Measurements from ENCODE around the gene POLRMT.

The POLRMT gene

DNA sequence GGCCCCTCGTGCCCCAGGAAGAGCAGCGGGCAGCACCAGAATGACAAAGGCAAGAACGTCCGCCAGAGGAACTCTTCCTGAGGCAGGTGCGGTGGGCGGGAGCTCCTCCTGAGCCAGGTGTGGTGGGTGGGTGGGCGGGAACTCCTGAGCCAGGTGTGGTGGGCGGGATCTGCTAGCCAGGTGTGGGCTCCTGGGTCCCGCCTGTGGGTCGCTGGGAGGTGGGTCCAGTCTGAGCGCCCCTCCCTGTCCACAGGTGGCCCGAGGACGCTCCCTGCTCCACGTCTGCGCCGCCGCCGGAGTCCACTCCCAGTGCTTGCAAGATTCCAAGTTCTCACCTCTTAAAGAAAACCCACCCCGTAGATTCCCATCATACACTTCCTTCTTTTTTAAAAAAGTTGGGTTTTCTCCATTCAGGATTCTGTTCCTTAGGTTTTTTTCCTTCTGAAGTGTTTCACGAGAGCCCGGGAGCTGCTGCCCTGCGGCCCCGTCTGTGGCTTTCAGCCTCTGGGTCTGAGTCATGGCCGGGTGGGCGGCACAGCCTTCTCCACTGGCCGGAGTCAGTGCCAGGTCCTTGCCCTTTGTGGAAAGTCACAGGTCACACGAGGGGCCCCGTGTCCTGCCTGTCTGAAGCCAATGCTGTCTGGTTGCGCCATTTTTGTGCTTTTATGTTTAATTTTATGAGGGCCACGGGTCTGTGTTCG is 50.7 kb downstream of the POLRMT start:
- TF ChIP-seq, protein P1, sequence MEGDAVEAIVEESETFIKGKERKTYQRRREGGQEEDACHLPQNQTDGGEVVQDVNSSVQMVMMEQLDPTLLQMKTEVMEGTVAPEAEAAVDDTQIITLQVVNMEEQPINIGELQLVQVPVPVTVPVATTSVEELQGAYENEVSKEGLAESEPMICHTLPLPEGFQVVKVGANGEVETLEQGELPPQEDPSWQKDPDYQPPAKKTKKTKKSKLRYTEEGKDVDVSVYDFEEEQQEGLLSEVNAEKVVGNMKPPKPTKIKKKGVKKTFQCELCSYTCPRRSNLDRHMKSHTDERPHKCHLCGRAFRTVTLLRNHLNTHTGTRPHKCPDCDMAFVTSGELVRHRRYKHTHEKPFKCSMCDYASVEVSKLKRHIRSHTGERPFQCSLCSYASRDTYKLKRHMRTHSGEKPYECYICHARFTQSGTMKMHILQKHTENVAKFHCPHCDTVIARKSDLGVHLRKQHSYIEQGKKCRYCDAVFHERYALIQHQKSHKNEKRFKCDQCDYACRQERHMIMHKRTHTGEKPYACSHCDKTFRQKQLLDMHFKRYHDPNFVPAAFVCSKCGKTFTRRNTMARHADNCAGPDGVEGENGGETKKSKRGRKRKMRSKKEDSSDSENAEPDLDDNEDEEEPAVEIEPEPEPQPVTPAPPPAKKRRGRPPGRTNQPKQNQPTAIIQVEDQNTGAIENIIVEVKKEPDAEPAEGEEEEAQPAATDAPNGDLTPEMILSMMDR (IDR thresholded peaks at IDR 0.05; ENCODE audit: low read depth, low read length), result no peak
- H3K4me3 ChIP-seq (ENCODE audit: low read depth, low read length), result no peak overlapping the region

DNA sequence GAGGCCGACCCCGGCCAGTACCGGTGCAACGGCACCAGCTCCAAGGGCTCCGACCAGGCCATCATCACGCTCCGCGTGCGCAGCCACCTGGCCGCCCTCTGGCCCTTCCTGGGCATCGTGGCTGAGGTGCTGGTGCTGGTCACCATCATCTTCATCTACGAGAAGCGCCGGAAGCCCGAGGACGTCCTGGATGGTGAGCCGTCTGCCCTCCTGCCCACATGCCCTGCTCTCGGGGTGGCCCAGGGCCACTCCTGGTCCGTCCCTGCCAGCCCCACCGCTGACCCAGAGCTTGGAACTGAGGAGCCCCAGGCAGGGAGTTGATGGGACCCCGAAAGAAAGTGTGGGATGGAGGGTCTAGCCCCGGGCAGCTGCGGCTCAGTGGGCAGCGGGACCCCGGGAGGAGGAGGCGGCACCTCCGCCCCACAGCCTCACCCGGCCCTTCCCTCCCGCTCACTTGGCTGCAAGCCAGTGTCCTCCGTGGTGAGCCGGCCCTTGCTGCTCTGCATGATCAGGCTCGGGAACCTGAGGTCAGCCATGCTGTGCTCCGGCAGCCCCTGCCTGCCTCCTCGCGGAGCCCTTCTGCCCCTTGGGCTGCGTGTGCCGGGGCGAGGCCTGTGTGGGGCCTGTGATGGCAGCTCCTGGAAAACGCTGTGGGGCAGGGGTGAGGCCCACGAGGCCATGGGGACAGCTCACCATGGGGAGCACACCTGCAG is 51.8 kb downstream of the POLRMT start:
- TF ChIP-seq, protein P1 (IDR thresholded peaks at IDR 0.05; ENCODE audit: low read depth, low read length), result no peak
- H3K4me3 ChIP-seq (ENCODE audit: low read depth, low read length), result no peak overlapping the region

DNA sequence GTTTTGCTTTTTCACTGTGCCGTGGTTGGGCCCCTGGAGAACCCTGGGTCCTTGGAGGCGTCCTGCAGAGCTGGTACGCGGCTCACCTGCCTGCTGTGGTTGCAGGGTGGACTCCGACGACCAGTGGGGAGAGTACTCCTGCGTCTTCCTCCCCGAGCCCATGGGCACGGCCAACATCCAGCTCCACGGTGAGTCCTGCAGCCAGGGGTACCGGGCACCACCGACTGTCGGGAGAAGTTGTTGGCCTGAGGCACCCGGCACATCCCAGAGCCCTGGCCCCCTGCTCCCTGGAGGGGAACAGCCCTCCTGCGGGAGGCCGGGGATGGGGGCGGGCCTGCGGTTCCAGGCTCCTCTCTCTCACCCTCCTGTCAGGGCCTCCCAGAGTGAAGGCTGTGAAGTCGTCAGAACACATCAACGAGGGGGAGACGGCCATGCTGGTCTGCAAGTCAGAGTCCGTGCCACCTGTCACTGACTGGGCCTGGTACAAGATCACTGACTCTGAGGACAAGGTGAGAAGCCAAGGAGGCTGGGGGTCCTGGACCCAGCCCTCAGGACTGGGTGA is 53.0 kb downstream of the POLRMT start:
- TF ChIP-seq, protein P1 (IDR thresholded peaks at IDR 0.05; ENCODE audit: low read depth, low read length), result no peak

DNA sequence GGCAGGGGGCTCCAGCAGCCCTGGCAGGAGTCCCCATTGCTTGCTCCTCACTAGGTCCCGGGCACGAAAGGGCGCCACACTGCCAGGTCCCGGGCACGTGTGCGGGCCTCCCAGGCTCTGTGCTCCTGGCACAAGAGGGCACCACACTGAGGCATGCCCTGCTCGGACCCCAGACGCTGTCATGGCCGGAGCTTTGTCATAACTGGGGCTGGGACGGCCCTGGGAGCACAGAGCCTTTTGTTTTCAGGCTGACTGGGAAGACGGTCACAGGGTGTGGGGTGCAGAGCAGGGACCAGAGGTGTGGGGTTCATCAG is 53.5 kb downstream of the POLRMT start:
- TF ChIP-seq, protein P1 (IDR thresholded peaks at IDR 0.05; ENCODE audit: low read depth, low read length), result no peak
- H3K4me3 ChIP-seq (ENCODE audit: low read depth, low read length), result no peak overlapping the region

More for the DNA sequence above, 53.0 kb downstream of the POLRMT start:
- no peak overlapping the region for H3K4me3 ChIP-seq (ENCODE audit: low read depth, low read length)

DNA sequence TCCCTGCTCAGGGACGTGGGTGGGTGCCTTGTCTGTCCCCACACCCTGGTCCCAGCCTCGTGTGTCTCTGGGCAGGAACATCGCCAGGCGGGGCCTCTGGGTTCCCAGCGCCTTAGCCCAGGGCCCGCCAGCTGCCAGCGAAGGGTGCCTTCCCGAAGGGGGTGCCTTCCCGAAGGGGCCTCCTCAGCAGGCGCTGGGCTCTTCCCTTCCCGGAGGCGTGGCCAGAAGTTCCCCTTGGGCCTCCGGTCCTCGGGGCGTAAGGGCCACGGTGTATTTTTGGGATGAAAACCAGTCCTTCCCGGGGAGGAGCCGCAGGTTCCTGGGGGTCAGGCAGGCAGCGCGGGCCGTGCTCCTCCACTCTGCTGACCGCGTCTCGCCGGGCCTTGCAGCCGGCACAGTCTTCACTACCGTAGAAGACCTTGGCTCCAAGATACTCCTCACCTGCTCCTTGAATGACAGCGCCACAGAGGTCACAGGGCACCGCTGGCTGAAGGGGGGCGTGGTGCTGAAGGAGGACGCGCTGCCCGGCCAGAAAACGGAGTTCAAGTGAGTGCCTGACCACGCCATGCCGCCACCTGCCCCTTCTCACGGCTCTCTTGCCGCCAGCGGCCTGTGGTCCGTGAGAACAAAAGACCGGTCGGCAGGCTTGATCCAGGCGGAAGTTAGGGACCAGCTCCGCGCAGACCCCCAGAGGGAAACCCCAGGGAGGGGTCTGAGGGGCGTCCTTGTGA is 54.1 kb downstream of the POLRMT start:
- H3K4me3 ChIP-seq (ENCODE audit: low read depth, low read length), result no peak overlapping the region
- TF ChIP-seq, protein P1 (IDR thresholded peaks at IDR 0.05; ENCODE audit: low read depth, low read length), result no peak

DNA sequence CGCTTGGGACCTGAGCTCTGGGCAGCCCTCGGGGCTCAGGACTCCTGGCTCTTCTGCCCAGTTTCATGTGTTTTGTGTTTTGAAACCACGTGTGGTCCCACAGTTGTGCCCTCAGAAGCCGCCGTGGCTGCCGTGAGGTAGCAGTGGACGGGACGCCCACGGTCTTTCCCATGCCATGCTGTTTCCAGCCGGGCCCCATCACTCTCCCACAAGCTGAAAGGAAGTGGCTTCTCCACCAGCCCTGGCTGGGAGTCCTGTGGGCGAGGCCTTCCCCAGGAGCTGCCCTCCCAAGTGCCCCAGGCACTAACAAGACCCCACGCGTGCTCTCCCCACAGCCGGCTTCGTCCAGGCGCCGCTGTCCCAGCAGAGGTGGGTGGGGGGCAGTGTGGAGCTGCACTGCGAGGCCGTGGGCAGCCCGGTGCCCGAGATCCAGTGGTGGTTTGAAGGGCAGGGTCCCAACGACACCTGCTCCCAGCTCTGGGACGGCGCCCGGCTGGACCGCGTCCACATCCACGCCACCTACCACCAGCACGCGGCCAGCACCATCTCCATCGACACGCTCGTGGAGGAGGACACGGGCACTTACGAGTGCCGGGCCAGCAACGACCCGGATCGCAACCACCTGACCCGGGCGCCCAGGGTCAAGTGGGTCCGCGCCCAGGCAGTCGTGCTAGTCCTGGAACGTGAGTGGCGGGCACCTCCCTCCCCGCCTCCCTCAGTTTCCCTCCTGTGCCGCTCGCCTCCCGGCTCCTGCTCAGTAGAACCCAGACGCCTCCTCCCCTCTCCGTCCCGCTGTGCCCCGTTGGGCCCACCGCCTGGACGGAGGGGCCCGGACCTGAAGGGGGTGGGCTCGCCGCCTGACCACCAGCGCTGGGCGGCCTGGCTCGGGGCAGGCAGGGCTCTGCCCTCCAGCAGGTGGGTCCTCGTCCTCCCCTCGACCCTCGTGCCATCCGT is 55.6 kb downstream of the POLRMT start:
- TF ChIP-seq, protein P1 (IDR thresholded peaks at IDR 0.05; ENCODE audit: low read depth, low read length), result no peak
- no peak overlapping the region for H3K4me3 ChIP-seq (ENCODE audit: low read depth, low read length)

Measured in WI38 (cell line).